Activated T-helper 17 cell treated with anti-CD3 and anti-CD28 coated beads, Interleukin-2, amount 50 U/mL, for 72 hours (primary cell): Measurements from ENCODE around the gene ANKRD40. TPM values are rescaled to one million over a fixed set of nuclear protein-coding genes. Genes with fewer than 3 reads are reported as not detected.

Experiments
- ATAC-seq: fragments of 150-1000 bp; cut with Tn5 transposase; replicated peaks from 2 replicates; pipeline ENCODE4 v1.10.0; 2021; ENCODE audit warnings: mild to moderate bottlenecking, moderate library complexity
- H3K27ac Mint-ChIP-seq: one replicate; pipeline ENCODE4 v1.8.0; 2022; ENCODE audit warnings: mixed read lengths
- H3K27me3 Mint-ChIP-seq: one replicate; pipeline ENCODE4 v1.8.0; 2022; ENCODE audit warnings: mixed read lengths
- H3K36me3 Mint-ChIP-seq: one replicate; pipeline ENCODE4 v1.8.0; 2022; ENCODE audit warnings: low read depth, mild to moderate bottlenecking, mixed read lengths
- H3K4me1 Mint-ChIP-seq: one replicate; pipeline ENCODE4 v1.8.0; 2022; ENCODE audit warnings: mixed read lengths
- H3K4me3 Mint-ChIP-seq: one replicate; pipeline ENCODE4 v1.8.0; 2022; ENCODE audit warnings: mild to moderate bottlenecking, mixed read lengths
- H3K9me3 Mint-ChIP-seq: one replicate; pipeline ENCODE4 v1.8.0; 2022; ENCODE audit warnings: mixed read lengths
- total RNA-seq, 2 donors: library from RNA; stranded (reverse); gene quantifications; one replicate each; pipeline ENCODE4 v1.2.3, GENCODE V29; 2022

The ANKRD40 gene
- total RNA-seq, 2 donors from 2014 or later = 13.0 to 29.9 TPM

GRCh38 chr17:50696365-50696879 lies 11.3 kb downstream of the ANKRD40 start:
- peaks cover 91% of the 10 kb centered on the region for H3K36me3 Mint-ChIP-seq
- H3K27ac Mint-ChIP-seq = peak overlapping the region; percentile 67
- no peak for ATAC-seq

GRCh38 chr17:50693036-50693682 lies 14.6 kb downstream of the ANKRD40 start:
- Mint-ChIP-seq H3K4me1 (no peaks in the 10 kb centered on the region), H3K27ac (no peak overlapping the region), H3K27me3 (no peaks in the 10 kb centered on the region), H3K4me3 (no peak overlapping the region), H3K36me3 (peaks cover 58% of the 10 kb centered on the region), H3K9me3 (no peaks in the 10 kb centered on the region)
- ATAC-seq = no peak

More at GRCh38 chr17:50696365-50696879, 11.3 kb downstream of the ANKRD40 start:
- no peak overlapping the region for H3K4me3 Mint-ChIP-seq
- H3K4me1 Mint-ChIP-seq = no peaks in the 10 kb centered on the region
- no peaks in the 10 kb centered on the region for H3K27me3 Mint-ChIP-seq
- H3K9me3 Mint-ChIP-seq = no peaks in the 10 kb centered on the region

GRCh38 chr17:50692448-50693035 lies 15.2 kb downstream of the ANKRD40 start:
- Mint-ChIP-seq H3K4me1 (no peaks in the 10 kb centered on the region), H3K36me3 (peaks cover 52% of the 10 kb centered on the region), H3K27ac (no peak overlapping the region), H3K27me3 (no peaks in the 10 kb centered on the region), H3K4me3 (no peak overlapping the region), H3K9me3 (no peaks in the 10 kb centered on the region)
- no peak for ATAC-seq

GRCh38 chr17:50691550-50692447 lies 15.9 kb downstream of the ANKRD40 start:
- H3K9me3 Mint-ChIP-seq = no peaks in the 10 kb centered on the region
- no peaks in the 10 kb centered on the region for H3K27me3 Mint-ChIP-seq
- H3K4me3 Mint-ChIP-seq = no peak overlapping the region
- H3K36me3 Mint-ChIP-seq = peaks cover 44% of the 10 kb centered on the region
- peak overlapping the region; percentile 70 for H3K27ac Mint-ChIP-seq
- ATAC-seq = no peak
- H3K4me1 Mint-ChIP-seq = no peaks in the 10 kb centered on the region

GRCh38 chr17:50690887-50691549 lies 16.7 kb downstream of the ANKRD40 start:
- H3K4me3 Mint-ChIP-seq = no peak overlapping the region
- ATAC-seq = no peak
- no peaks in the 10 kb centered on the region for H3K9me3 Mint-ChIP-seq
- no peaks in the 10 kb centered on the region for H3K4me1 Mint-ChIP-seq
- peaks cover 37% of the 10 kb centered on the region for H3K36me3 Mint-ChIP-seq
- peak overlapping the region; percentile 70 for H3K27ac Mint-ChIP-seq
- no peaks in the 10 kb centered on the region for H3K27me3 Mint-ChIP-seq

GRCh38 chr17:50689956-50690886 lies 17.5 kb downstream of the ANKRD40 start:
- no peak for ATAC-seq
- Mint-ChIP-seq H3K27ac (no peak overlapping the region), H3K9me3 (no peaks in the 10 kb centered on the region)

GRCh38 chr17:50689251-50689650 lies 18.5 kb downstream of the ANKRD40 start:
- no peak for ATAC-seq
- Mint-ChIP-seq H3K27ac (no peak overlapping the region), H3K4me1 (no peaks in the 10 kb centered on the region)

More at GRCh38 chr17:50689956-50690886, 17.5 kb downstream of the ANKRD40 start:
- no peaks in the 10 kb centered on the region for H3K4me1 Mint-ChIP-seq
- peaks cover 29% of the 10 kb centered on the region for H3K36me3 Mint-ChIP-seq
- no peak overlapping the region for H3K4me3 Mint-ChIP-seq
- H3K27me3 Mint-ChIP-seq = no peaks in the 10 kb centered on the region

GRCh38 chr17:50688245-50688644 lies 19.5 kb downstream of the ANKRD40 start:
- Mint-ChIP-seq H3K27me3 (no peaks in the 10 kb centered on the region), H3K36me3 (peaks cover 9% of the 10 kb centered on the region), H3K4me1 (no peaks in the 10 kb centered on the region), H3K27ac (no peak overlapping the region), H3K9me3 (no peaks in the 10 kb centered on the region), H3K4me3 (no peak overlapping the region)
- ATAC-seq = no peak

More at GRCh38 chr17:50689251-50689650, 18.5 kb downstream of the ANKRD40 start:
- no peak overlapping the region for H3K4me3 Mint-ChIP-seq
- H3K27me3 Mint-ChIP-seq = no peaks in the 10 kb centered on the region
- peaks cover 19% of the 10 kb centered on the region for H3K36me3 Mint-ChIP-seq
- no peaks in the 10 kb centered on the region for H3K9me3 Mint-ChIP-seq

- Mint-ChIP-seq H3K4me3 (no peak overlapping the region), H3K27me3 (peaks cover 2% of the 10 kb centered on the region), H3K27ac (no peak overlapping the region), H3K4me1 (no peaks in the 10 kb centered on the region), H3K9me3 (no peaks in the 10 kb centered on the region), H3K36me3 (peaks cover under 1% of the 10 kb centered on the region)
- no peak for ATAC-seq
These were observed 20.3 kb downstream of the ANKRD40 start for GRCh38 chr17:50687200-50688066.

- no peaks in the 10 kb centered on the region for H3K36me3 Mint-ChIP-seq
- ATAC-seq = no peak
- no peaks in the 10 kb centered on the region for H3K4me1 Mint-ChIP-seq
- no peaks in the 10 kb centered on the region for H3K9me3 Mint-ChIP-seq
- no peak overlapping the region for H3K4me3 Mint-ChIP-seq
- peaks cover 3% of the 10 kb centered on the region for H3K27me3 Mint-ChIP-seq
- no peak overlapping the region for H3K27ac Mint-ChIP-seq
These were observed 21.1 kb downstream of the ANKRD40 start for GRCh38 chr17:50686494-50687199.

GRCh38 chr17:50685691-50686493 lies 21.8 kb downstream of the ANKRD40 start:
- Mint-ChIP-seq H3K4me3 (no peak overlapping the region), H3K36me3 (no peaks in the 10 kb centered on the region), H3K4me1 (peaks cover 6% of the 10 kb centered on the region), H3K27ac (no peak overlapping the region), H3K27me3 (peaks cover 10% of the 10 kb centered on the region), H3K9me3 (no peaks in the 10 kb centered on the region)
- no peak for ATAC-seq

GRCh38 chr17:50685334-50685665 lies 22.4 kb downstream of the ANKRD40 start:
- H3K27me3 Mint-ChIP-seq = peaks cover 10% of the 10 kb centered on the region
- H3K36me3 Mint-ChIP-seq = no peaks in the 10 kb centered on the region
- H3K9me3 Mint-ChIP-seq = no peaks in the 10 kb centered on the region
- H3K27ac Mint-ChIP-seq = no peak overlapping the region
- H3K4me3 Mint-ChIP-seq = no peak overlapping the region
- ATAC-seq = no peak
- peaks cover 6% of the 10 kb centered on the region for H3K4me1 Mint-ChIP-seq
